Activated CD8-positive, alpha-beta T cell treated with anti-CD3 and anti-CD28 coated beads for 36 hours (primary cell): ENCODE results near the gene EML1. TPM values are rescaled to one million over a fixed set of nuclear protein-coding genes. Genes with fewer than 3 reads are reported as not detected.

Experiments
- ATAC-seq: fragments of 200-7000 bp; cut with Tn5 transposase; one replicate; pipeline ENCODE4 v1.10.0; 2021; ENCODE audit warnings: mild to moderate bottlenecking, moderate library complexity
- CTCF ChIA-PET: fragments of 350-600 bp; sonication (Branson Sonifier 250); formaldehyde crosslinking; loops from one replicate; lab custom pipeline; 2021; ENCODE audit warnings: antibody characterized with exemption; lab: Charles Lee
- POLR2A ChIA-PET: fragments of 350-600 bp; sonication (Branson Sonifier 250); formaldehyde crosslinking; loops from one replicate; lab custom pipeline; 2021; ENCODE audit warnings: antibody characterized with exemption; lab: Charles Lee
- DNase-seq: peaks from one replicate; pipeline ENCODE4 v3.0.0-alpha.2; 2020
- H3K27ac Mint-ChIP-seq: one replicate; pipeline ENCODE4 v1.8.0; 2021; ENCODE audit warnings: mild to moderate bottlenecking, mixed read lengths
- H3K27me3 Mint-ChIP-seq: one replicate; pipeline ENCODE4 v1.8.0; 2021; ENCODE audit warnings: mixed read lengths
- H3K36me3 Mint-ChIP-seq: one replicate; pipeline ENCODE4 v1.8.0; 2021; ENCODE audit warnings: low read depth, mixed read lengths
- H3K4me1 Mint-ChIP-seq: one replicate; pipeline ENCODE4 v1.8.0; 2021; ENCODE audit warnings: low read depth, mixed read lengths
- H3K4me3 Mint-ChIP-seq: one replicate; pipeline ENCODE4 v1.8.0; 2021; ENCODE audit warnings: mild to moderate bottlenecking, moderate library complexity, mixed read lengths
- H3K9me3 Mint-ChIP-seq: one replicate; pipeline ENCODE4 v1.8.0; 2021; ENCODE audit warnings: mixed read lengths
- intact Hi-C: fragments of 100-400 bp; cut with micrococcal nuclease; formaldehyde crosslinking; loops from one replicate; pipeline ENCODE4 v1.10.0; 2022
- total RNA-seq, 2 experiments: library from RNA; stranded (reverse); gene quantifications; one replicate each; pipeline ENCODE4 v1.2.3, GENCODE V29; 2021
- TF ChIP-seq, protein P1 (sequence below): fragments of 200-600 bp; IDR thresholded peaks from one replicate; pipeline ENCODE4 v1.8.0; 2022; ENCODE audit warnings: antibody characterized with exemption, mild to moderate bottlenecking

The EML1 gene
- total RNA-seq, 2 experiments from 2014 or later: 0.56 to 0.70 TPM

DNA sequence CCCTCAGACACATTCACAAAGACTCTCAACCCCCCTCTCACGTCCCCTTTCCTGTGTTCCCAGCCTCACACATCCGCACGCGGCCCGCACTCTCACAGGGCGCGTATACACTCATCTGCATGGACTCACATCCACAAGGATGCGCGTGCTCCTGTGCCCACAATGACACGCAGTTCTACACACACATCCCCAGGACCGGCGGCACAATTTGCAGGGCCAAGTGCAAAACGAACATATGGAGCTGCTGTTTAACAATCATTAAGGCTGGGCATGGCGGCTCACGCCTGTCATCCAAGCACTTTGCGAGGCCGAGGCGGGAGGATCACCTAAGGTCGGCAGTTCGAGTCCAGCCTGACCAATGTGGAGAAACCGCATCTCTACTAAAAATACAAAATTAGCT, 36.4 kb upstream of the EML1 start:
- POLR2A ChIA-PET: no interaction called here
- intact Hi-C loops: no loop called here
- peaks cover 8% of the 10 kb centered on the region for H3K4me1 Mint-ChIP-seq
- TF ChIP-seq, protein P1, sequence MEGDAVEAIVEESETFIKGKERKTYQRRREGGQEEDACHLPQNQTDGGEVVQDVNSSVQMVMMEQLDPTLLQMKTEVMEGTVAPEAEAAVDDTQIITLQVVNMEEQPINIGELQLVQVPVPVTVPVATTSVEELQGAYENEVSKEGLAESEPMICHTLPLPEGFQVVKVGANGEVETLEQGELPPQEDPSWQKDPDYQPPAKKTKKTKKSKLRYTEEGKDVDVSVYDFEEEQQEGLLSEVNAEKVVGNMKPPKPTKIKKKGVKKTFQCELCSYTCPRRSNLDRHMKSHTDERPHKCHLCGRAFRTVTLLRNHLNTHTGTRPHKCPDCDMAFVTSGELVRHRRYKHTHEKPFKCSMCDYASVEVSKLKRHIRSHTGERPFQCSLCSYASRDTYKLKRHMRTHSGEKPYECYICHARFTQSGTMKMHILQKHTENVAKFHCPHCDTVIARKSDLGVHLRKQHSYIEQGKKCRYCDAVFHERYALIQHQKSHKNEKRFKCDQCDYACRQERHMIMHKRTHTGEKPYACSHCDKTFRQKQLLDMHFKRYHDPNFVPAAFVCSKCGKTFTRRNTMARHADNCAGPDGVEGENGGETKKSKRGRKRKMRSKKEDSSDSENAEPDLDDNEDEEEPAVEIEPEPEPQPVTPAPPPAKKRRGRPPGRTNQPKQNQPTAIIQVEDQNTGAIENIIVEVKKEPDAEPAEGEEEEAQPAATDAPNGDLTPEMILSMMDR: no peak
- no peak for ATAC-seq
- H3K27me3 Mint-ChIP-seq: peaks cover 30% of the 10 kb centered on the region
- no peaks in the 10 kb centered on the region for H3K36me3 Mint-ChIP-seq
- no peak overlapping the region for H3K27ac Mint-ChIP-seq
- CTCF ChIA-PET: no interaction called here
- H3K4me3 Mint-ChIP-seq: no peak overlapping the region
- DNase-seq: no peak
- no peaks in the 10 kb centered on the region for H3K9me3 Mint-ChIP-seq

DNA sequence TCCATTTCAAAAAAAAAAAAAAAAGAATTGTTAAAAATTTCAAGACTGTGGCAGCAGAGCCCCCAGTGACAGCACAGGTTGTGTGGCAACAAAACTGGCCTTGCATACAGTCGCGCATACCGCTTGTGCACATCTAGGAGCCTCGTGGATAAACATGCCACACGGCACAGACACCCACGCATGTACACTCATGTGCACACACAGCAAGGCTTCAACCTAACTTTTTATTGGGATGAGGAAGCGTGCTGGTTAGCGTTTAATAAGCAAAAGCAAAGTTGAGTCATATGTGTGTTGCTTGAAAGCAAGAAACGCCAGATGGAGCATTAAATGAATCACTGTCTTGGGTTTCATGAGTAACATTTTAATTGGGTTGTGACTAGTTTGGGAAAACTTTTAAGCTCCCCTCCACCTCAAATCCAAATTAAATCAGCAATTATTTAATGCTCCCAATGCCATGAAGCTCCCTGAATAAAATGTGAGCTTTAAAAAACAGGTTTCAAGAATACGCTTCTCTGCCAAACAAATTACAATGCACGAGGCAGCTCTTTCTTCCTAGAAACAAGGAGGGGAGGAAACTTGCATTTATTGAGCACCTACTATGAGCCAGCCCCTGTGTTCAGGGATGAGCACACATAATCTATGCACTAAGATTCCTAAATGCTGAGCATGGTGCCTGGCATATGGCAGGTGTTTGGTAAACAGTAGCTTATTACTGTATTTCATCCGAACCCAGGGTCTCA, 35.7 kb upstream of the EML1 start:
- Mint-ChIP-seq H3K4me3 (no peak overlapping the region), H3K9me3 (no peaks in the 10 kb centered on the region), H3K27me3 (peaks cover 24% of the 10 kb centered on the region), H3K4me1 (peaks cover 4% of the 10 kb centered on the region), H3K36me3 (no peaks in the 10 kb centered on the region), H3K27ac (no peak overlapping the region)
- ChIA-PET CTCF (no interaction called here), POLR2A (no interaction called here)
- intact Hi-C loops: no loop called here
- DNase-seq (no peak), ATAC-seq (no peak)
- TF ChIP-seq, protein P1: no peak

- H3K9me3 Mint-ChIP-seq: no peaks in the 10 kb centered on the region
- H3K27ac Mint-ChIP-seq: no peak overlapping the region
- no peak for DNase-seq
- peaks cover 2% of the 10 kb centered on the region for H3K4me1 Mint-ChIP-seq
- H3K27me3 Mint-ChIP-seq: peaks cover 18% of the 10 kb centered on the region
- TF ChIP-seq, protein P1: no peak
- ChIA-PET CTCF (no interaction called here), POLR2A (interaction anchor here (0.5 kb wide), 1 partner anchor 40 kb away, joined by 3 read pairs; no protein-coding TSS in a partner anchor)
- no peak for ATAC-seq
- H3K36me3 Mint-ChIP-seq: no peaks in the 10 kb centered on the region
- no peak overlapping the region for H3K4me3 Mint-ChIP-seq
- intact Hi-C loops: no loop called here
Measured at GRCh38 chr14:99758121-99758821, 34.9 kb upstream of the EML1 start.

DNA sequence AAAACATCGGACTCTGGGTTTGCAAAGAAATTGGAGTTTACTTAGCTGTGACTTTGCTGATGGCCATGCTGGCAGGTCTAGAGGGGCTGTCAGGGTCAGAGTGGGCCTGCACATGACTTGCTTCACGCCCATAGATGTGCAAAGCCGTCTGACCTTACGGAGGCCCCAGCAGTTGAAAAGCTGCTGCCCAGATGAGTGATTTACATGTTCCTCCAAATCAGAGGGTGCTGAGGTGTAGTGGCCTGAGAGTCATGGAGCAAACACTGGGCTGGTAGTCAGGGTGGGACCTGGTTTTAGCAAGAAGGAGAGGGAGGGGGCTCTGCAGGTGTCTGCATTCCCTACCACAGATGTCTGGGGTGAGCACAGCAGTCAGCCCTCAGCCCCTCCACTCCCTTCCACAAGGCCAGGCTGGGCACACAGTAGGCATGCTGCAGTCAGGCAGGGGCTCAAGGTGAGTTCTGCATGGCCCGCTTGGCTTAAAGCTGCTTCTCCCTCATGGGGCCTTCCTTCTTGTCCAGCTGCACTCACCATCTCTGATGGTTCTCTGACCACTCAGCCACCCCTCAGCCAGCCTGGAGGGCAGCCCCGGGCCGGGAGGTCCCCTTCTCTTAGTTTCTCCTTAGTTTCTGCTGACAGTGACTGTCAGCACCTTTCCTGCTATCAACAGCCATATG, 34.2 kb upstream of the EML1 start:
- ChIA-PET CTCF (no interaction called here), POLR2A (interaction anchor here (0.5 kb wide), 1 partner anchor 39 kb away, joined by 3 read pairs; no protein-coding TSS in a partner anchor)
- TF ChIP-seq, protein P1: no peak

More for the DNA sequence above, 34.2 kb upstream of the EML1 start:
- H3K4me1 Mint-ChIP-seq: no peaks in the 10 kb centered on the region
- intact Hi-C loops: no loop called here
- no peak overlapping the region for H3K27ac Mint-ChIP-seq
- H3K27me3 Mint-ChIP-seq: peaks cover 10% of the 10 kb centered on the region
- H3K36me3 Mint-ChIP-seq: no peaks in the 10 kb centered on the region
- ATAC-seq (no peak), DNase-seq (no peak)
- H3K9me3 Mint-ChIP-seq: no peaks in the 10 kb centered on the region
- H3K4me3 Mint-ChIP-seq: no peak overlapping the region
